Measurements from ENCODE around the gene SLC6A8.
"Not testable (repeated sequence)": the region's sequence is repeated elsewhere in the genome, so short reads cannot be mapped to it uniquely, and the experiment has no call there.

SLC6A8 gene

DNA sequence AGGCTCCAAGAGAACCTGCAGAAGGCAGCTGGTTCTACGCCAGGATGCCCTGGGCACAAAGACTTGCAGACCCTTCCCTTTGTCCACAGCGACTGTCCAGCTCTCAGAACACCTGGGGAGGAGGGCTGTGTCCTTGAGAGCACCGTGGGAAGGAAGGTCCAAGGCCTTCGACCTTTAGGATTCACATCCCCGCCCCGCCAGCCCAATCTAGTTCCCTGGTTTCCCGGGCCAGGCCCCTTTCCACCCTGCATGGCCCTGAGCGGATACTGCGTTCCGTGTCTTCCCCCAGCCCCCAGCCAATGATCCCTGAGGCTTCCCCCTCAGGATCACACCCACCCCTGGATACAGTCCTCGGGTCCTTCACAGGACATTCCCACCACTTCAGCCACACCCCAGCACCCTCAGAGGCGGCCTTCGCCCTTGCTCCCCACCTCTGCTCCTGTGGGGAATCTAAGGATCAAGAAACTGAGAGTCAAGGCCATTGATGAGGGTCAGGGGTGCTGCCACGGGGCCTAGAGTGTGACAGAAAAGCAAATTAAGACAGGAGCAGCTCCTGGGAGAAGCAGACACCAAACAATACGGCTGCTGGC lies 46.0 kb downstream of the SLC6A8 start:
- DNase-seq: no peak

DNA sequence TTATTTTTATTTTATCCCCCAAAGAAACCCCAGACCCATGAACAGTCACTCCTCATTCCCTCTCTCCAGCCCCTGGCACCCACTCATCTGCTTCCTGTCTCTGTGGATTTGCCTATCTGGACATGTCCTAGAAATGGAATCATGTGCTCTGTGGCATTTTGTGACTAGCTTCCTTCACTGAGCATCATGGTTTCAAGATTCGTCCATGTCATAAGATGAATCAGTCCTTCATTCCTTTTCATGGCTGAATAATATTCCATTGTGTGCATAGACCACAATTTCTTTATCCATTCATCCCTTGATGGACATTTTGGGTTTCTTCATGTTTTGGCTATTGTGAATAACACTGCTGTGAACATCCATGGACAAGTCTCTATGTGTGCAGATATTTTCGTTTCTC lies 47.1 kb downstream of the SLC6A8 start:
- DNase-seq: no peak

DNA sequence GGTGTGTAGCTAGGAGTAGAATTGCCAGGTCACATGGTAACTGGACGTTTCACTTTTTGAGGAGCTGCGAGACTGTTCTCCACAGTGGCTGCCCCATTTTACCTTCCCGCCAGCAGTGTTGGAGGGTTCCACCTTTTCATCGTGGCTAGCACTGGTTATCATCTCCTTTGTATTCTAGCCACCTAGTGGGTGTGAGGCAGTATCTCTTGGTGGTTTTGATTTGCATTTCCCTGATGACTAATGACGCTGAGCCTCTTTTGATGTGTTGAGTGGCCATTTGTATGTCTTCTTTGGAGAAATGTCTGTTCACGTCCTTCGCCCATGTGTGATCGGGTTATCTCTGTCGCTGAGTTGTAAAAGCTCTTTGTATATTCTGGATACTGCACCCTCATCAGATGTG lies 47.5 kb downstream of the SLC6A8 start:
- no peak for DNase-seq

DNA sequence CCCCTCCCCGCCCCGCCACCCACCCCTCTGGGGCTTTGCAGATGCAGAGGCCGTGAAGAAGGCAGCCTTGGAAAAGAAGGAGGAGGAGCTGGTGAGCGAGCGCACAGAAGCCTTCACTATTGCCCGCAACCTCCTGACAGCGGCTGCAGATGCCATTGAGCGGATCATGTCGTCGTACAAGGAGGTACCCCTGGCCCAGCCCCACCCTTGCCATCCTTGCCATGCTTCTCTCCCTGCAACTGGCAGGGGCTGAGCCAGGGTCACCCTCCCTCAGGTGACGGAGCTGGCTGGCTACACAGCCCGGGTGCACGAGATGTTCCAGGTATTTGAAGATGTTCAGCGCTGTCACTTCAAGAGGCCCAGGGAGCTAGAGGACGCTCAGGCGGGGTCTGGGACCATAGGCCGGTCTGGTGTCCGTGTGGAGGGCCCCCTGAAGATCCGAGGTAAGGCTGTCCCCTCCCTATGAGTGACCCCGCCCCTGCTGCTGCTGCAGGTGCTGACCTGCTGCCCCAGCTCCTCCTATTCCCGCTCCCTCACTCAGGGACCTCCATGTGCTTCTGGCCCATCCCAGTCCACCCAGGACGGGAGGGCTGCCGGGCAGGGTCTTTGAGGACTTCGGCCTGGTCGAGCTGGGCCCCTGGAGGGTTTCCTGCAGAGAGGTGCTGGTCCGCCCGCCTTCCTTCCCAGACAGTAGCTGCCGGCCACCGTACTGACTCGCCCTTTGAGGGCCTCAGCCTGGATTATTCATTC lies 48.5 kb downstream of the SLC6A8 start:
- no peak for DNase-seq

DNA sequence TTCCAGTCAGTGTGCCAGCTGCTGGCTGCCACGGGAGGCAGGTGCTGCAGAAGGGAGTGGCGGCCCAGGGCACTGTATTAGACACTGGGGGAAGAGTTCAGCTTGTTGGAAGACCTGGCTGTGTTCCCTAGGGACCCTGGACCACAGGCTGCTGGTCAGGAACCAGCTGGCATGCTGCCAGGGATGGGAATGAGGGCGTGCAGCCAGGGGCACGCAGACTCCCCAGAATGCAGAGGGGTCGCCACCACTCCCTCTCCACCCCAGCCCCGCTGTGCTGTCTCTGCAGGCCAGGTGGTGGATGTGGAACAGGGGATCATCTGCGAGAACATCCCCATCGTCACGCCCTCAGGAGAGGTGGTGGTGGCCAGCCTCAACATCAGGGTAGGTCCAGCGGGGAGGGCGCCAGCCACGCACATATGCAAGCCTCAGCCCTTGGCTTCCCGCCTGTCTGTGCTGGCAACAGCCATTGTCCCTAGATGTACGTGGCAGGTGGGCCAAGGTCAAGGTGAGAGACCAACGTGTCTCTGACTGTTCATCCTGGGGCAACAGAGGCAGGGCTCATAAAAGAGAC lies 49.2 kb downstream of the SLC6A8 start:
- no peak for DNase-seq

DNA sequence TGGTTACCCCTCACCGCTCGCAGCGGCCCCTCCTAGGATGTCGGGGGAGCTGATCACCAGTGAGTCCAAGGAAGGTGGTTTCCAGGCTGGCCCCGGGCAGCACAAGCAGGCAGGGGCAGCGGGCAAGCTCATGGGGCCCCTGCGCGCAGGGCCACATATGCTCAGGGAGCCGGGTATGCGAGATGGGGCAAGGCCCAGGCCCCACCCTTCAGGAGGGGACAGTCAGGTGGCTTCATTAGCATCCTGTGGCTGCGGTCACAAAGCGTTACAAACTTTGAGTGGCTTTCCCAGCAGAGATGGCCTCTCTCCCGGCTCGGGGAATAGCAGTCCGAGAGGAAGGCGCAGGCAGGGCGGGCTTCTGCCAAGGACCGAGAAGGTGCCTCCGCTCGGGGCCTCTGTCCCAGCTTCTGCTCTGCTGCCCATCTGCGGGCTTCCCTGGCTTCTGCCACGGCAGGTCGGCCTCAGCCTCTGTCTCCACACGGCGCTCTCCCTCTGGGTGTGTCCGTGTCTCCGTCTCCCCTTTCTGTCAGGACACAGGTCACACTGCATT lies 50.4 kb downstream of the SLC6A8 start:
- DNase-seq: no peak

DNA sequence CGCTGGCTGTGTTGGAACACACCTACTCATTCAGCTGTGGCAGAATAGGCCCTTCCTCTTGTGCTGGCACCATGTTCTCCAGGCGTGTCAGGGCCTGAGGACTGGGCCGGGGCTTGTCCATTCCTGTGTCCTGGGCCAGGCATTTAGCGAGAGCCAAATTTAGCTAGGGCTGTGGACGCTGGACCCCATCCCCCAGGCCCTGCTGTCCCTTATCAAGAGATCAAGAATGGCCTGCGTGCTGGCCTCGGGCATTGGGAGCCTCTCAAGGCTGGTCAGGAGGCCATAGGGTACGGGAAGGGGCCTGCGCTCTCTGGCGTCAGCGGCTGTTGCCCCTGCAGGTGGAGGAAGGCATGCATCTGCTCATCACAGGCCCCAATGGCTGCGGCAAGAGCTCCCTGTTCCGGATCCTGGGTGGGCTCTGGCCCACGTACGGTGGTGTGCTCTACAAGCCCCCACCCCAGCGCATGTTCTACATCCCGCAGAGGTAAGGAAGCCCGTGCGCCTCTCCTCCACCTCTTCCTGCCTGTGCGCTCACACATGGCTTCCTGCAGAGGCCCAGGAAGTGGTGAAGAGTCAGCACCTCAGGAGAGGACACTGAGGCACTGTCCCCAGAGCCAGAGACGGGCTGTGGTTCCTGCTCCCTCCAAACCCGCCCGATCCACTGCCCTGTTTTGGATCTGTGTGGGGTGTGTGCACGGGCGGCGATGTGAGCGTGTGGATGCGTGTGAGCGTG lies 52.2 kb downstream of the SLC6A8 start:
- DNase-seq: no peak

DNA sequence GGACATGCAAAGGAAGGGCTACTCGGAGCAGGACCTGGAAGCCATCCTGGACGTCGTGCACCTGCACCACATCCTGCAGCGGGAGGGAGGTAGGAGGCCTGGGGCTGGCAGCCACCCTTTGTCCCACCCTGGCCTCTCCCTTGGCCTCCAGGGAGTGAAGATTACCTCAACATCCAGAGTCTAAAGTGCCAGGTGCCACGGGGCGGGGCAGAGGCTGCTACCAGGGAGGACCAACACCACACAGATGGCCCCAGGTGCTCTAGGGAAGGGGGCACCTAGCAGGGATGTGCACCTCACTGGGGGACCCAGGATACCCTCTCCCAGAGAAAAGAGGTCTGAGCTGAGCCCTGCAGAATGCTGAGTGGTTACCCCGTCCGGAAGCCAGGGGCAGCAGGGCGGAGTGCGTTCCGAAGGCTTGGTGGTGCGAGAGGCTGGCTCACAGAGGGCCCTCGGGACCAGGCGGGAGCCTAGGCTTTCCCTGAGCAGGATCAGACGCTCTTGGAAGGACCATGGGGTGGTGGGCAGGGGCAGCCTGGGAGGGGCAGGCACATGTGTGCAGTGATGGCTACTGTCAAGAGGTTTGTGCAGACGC lies 53.0 kb downstream of the SLC6A8 start:
- no peak for DNase-seq

DNA sequence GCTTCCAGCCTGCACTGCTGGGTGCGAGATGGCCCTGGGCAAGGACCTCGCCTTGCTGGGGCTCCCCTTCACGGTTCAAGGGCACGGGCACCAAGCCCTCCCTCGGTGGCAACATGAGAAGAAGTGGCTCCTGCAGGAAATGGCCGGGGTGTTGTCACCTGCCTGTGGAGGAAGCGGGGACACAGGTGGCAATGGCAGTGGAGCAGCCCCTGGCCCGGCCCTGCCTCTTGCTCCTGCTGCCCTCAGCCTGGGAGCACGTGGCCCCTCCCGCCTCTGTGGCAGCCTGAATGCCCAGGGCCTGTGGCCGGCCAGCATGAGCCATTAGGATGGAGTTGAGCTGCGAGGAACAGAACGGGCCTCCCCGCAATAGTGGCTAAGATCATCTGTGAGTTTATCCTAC lies 53.7 kb downstream of the SLC6A8 start:
- DNase-seq: no peak

DNA sequence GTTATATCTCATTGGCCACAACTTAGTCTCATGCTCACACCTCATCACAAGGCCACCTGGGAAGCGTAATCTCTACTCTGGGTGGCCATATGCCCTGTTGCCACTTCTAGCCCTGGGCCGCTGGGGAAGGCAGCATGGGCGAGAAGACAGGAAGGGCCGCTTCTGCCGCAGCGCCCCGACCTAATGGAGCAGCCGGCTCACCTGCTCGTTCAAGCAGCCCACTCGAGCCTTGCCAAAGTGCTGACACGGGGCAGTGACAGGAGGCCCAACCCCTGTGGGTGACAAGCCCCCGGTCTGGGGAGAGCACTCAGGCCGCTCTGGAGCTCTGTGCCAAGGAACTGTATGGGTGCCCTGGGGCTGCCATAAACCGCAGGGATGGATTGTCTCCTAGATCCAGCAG lies 54.4 kb downstream of the SLC6A8 start:
- not testable (repeated sequence) for DNase-seq

DNA sequence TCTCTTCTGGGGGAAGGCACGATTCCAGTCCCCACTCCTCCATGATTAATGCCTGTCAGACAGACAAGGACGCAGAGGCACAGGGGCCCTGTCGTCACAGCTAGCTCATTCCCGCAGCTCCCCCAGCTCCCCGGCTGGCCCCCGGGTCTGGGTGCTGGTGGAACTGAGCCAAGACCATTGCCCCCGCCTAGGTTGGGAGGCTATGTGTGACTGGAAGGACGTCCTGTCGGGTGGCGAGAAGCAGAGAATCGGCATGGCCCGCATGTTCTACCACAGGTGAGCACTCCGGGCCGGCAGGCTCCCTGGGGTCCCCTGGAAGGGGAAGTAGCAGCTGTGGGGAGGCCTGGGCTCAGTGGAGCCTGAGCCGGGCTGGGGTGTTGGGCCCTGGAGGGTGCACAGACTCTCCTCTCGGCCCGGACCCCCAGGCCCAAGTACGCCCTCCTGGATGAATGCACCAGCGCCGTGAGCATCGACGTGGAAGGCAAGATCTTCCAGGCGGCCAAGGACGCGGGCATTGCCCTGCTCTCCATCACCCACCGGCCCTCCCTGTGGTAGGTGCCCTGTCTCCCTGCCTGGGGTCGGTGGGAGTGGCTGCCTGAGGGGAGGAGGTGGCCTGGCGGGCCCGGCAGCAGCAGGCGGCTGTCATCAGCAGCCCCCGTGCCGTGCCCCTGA lies 55.2 kb downstream of the SLC6A8 start:
- not testable (repeated sequence) for DNase-seq

DNA sequence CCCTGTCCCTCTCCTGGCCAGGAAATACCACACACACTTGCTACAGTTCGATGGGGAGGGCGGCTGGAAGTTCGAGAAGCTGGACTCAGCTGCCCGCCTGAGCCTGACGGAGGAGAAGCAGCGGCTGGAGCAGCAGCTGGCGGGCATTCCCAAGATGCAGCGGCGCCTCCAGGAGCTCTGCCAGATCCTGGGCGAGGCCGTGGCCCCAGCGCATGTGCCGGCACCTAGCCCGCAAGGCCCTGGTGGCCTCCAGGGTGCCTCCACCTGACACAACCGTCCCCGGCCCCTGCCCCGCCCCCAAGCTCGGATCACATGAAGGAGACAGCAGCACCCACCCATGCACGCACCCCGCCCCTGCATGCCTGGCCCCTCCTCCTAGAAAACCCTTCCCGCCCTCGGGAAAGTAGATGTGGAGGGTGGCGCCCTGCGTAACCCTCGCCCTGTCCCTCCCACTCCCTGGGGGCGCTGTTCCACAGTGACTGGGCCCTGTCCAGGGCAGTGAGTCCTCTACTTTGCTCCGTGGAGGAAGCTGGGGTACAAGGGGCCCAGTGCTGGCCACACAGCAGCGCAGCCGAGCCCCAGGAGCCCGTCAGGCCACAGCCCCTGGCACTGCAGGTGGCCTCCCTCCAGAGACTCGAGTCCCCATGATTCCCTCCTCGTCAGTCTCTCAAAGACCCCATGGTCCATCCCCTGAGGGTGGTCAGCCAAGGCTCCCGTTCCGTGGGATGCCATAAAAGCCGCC lies 55.9 kb downstream of the SLC6A8 start:
- DNase-seq: not testable (repeated sequence)

DNA sequence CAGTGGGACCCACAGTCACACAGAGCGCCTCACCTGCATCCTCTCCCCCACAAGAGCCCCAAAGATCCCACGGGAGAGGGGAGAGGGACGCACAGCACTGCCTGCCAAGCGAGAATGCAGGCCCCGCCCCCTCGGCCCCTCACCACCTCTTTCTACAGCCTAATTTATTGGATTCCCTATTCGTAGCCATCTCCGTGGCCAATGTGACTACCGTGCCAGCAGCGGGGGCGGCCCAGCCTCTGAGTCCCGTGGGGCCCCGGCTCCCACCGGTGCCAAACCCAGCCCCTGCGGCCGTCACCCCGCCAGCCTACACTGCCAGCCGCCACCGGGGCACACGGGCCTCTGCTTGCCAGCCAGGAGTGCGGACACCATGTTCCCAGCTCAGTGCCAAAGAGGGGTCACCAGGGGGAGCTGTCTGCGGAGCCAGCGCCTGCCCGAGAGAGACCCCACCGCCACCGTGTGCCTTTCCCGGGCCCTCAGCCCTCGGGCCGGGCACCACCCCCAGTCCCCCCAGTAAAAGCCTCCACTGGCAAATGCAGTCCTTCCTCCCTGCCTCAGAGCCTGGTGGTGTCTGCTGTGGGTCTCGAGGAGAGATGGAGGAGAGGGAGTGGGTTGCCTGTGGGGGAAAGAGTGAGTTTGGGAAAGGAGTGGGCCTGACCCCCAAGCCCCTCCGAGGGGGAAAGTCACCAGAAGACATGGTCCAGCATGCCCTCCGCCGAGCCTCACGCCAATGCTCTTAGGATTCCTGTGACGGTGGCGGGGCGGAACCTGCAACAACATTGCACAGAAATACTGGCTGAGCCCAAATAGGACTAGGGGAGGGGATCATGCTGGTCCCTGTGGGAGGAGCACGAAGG lies 56.7 kb downstream of the SLC6A8 start:
- no peak for DNase-seq

DNA sequence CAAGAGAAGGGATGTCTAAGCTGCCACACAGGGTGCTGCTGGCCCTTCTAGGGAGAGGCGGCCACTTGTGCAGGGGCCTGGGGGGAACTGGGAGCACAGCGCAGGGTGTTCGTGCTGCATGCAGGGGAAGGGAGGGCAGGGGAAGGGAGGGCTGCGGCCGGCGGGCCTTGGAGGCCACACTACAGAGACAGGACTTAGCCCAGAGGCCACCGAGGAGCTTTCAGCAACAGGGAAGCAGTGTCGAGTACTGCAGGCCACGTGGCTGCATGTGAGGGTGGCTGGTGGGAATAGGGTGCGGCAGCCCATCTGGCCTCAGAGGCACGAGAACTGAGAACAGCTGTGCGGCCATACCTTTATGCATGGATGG lies 57.3 kb downstream of the SLC6A8 start:
- DNase-seq: not testable (repeated sequence)

All from KG1 (cell line).